IPS-18c (cell line): ENCODE data around the gene NIPAL1.

Experiments used
- H3K4me3 ChIP-seq: 2 replicates; pipeline ENCODE4 v1.7.0; 2013; ENCODE audit warnings: low read depth, mild to moderate bottlenecking, low read length, moderate library complexity; ENCODE audit not compliant: insufficient read depth
- H3K9me3 ChIP-seq: one replicate; pipeline ENCODE4 v1.6.1; 2013; ENCODE audit warnings: mild to moderate bottlenecking, low read length, moderate library complexity; ENCODE audit not compliant: control insufficient read depth, insufficient read depth

NIPAL1 gene

DNA sequence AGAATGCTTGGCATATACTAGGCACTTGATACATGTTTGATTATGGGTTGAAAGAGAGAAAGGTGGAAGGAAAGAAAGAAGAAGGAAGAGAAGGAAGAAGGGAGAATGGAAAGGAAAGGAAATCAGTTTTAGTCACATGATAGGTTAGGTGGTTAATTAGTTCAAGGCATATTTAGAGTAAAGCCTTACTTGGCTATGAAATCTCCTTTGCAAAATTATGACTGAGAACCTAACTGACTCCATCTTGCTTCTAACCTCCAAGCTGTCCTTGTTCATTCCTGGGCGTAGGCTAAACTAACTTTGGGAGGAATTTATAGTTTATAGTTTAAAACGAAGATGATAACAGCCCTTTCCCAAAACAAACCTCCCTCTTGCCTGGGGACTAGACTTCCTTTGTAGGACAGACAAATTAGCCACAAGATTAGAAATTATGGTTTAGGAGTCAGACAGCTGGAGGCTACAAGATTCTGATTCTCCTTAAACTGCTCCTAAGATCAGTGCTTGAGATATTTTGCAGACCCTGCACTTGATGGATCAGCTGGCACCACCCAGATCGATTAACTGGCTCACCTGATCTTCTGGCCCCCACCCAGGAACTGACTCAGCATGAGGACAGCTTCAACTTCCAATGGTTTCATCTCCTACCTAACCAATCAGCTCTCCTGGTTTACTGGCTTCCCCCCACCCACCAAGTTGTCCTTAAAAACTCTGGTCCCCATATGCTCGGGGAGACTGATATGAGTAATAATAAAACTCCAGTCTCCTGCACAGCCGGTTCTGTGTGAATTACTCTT lies 62.5 kb downstream of the NIPAL1 start:
- Histone ChIP-seq H3K9me3 (no peaks in the 10 kb centered on the region), H3K4me3 (no peak overlapping the region)

DNA sequence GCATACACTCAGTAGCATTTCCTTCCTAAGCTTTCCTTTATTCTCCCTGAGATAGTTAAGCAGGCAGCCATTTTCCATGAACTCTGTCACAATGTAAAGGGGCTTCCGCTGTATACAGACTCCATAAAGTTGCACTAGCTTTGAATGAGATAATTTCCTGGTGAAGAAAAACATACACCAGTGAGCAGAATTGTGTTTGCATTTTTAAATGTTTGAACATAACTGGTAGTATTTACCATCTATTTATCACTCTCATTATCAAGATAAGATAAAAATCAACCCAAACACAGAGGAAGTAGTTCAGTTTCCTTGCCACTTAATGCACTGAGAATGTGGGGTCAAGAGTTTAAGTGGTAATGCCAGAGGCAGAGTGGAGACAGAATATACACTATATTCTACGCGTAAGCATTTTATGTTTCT lies 63.4 kb downstream of the NIPAL1 start:
- H3K4me3 ChIP-seq, result no peak overlapping the region
- H3K9me3 ChIP-seq, result no peaks in the 10 kb centered on the region

DNA sequence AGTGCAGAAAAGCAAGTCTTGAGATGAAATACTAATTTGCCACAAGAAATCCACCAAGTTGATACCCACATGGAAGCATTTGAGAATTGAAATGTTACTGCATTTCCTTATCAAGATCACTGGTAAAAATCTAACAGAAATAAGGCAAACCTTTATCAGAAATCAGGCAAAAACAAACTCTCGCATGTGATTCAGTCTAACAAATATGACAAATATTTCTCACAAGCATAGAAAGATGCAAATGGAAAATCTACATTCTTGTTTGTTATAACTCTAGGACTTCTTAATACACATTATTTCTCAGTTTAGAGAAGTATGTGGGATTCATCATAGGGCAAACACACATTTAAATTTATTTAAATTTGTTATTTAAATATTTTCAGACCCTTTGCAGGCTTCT lies 64.6 kb downstream of the NIPAL1 start:
- H3K4me3 ChIP-seq, result no peak overlapping the region
- no peaks in the 10 kb centered on the region for H3K9me3 ChIP-seq

DNA sequence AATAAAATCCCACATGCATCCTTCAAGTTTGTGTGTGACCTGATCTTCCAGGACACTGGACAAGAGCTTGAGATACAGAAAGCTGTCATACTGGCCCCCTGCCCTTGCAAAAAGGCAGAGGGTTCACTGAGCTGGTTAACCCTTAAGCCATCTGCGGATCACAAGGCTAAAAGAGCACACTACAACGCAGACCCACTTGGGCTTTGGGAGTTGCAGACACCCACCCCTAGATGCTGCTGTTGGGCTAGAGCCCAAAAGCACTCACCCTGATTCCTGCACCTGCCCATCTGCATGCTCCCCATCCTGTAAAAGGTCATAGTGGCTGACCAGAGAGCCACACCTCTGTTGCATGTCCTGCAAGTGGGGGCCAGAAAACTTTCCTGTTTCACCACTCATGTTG lies 66.4 kb downstream of the NIPAL1 start:
- Histone ChIP-seq H3K4me3 (no peak overlapping the region), H3K9me3 (no peaks in the 10 kb centered on the region)

DNA sequence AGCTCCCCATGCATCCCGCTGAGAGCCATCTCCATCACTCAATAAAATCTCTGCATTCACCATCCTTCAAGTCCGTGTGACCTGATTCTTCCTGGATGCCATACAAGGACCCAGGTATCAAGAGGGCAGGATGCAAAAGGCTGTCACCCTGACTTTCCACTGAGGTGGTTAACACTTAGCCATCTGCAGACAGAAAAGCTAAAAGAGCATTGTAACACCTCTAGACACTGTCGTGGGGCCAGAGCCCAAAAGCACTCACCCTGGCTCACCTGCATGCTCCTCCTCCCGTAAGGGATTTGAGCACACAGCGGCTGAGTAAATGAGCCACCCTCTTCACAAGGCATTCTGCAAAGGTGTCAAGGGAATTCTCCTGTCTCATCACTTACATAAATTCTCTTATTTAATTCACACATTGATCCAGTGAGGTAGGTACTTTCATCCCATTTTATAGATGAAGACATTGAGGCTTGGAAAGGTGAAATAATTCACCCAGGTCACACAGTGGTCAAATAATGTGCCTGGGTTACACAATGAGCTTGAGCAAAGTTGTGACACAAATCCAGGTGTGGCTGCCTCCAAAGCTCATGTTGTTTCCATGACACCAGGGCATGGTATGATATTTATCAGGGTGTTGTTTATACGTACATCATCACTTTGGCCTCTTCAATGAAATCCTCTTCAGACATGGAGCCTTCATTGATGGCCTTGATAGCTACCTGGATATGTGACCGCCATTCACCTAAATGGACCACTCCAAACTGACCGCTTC lies 69.4 kb downstream of the NIPAL1 start:
- no peaks in the 10 kb centered on the region for H3K9me3 ChIP-seq
- H3K4me3 ChIP-seq, result no peak overlapping the region
